Measurements from ENCODE around the gene DROSHA.
"Not testable (repeated sequence)": the region's sequence is repeated elsewhere in the genome, so short reads cannot be mapped to it uniquely, and the experiment has no call there.

DROSHA gene

GRCh38 chr5:31375999-31376720 lies 155.7 kb downstream of the DROSHA start:
- H3K27ac ChIP-seq, result no peak overlapping the region
- TF ChIP-seq, protein P1, sequence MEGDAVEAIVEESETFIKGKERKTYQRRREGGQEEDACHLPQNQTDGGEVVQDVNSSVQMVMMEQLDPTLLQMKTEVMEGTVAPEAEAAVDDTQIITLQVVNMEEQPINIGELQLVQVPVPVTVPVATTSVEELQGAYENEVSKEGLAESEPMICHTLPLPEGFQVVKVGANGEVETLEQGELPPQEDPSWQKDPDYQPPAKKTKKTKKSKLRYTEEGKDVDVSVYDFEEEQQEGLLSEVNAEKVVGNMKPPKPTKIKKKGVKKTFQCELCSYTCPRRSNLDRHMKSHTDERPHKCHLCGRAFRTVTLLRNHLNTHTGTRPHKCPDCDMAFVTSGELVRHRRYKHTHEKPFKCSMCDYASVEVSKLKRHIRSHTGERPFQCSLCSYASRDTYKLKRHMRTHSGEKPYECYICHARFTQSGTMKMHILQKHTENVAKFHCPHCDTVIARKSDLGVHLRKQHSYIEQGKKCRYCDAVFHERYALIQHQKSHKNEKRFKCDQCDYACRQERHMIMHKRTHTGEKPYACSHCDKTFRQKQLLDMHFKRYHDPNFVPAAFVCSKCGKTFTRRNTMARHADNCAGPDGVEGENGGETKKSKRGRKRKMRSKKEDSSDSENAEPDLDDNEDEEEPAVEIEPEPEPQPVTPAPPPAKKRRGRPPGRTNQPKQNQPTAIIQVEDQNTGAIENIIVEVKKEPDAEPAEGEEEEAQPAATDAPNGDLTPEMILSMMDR (conservative IDR thresholded peaks at IDR 0.05), result no peak
- TF ChIP-seq ZFX (IDR thresholded peaks at IDR 0.05), result no peak

GRCh38 chr5:31372124-31372523 lies 159.8 kb downstream of the DROSHA start:
- no peak overlapping the region for H3K27ac ChIP-seq
- TF ChIP-seq ZFX (IDR thresholded peaks at IDR 0.05), result no peak
- TF ChIP-seq, protein P1 (conservative IDR thresholded peaks at IDR 0.05), result no peak

DNA sequence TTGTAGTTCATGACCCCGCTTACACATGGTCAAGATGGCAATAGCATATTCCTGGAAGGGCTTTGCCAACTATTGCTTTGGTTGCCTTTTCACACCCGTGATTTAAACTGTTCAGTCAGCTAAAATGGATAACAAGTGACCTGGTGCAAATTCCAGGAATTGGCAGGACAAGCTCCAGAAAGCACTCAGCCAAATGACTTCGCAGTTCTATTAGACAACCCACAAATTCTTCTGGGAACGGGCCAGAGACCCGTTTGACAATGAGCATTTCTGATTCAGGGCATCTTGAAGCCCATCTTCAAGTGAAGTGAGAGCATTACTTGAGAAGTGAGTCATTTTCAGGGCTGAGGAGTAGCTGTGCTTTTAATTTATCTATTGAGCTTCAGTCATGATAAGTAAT lies 165.0 kb downstream of the DROSHA start:
- H3K27ac ChIP-seq, result no peak overlapping the region
- TF ChIP-seq ZFX (IDR thresholded peaks at IDR 0.05), result no peak
- TF ChIP-seq, protein P1 (conservative IDR thresholded peaks at IDR 0.05), result no peak

DNA sequence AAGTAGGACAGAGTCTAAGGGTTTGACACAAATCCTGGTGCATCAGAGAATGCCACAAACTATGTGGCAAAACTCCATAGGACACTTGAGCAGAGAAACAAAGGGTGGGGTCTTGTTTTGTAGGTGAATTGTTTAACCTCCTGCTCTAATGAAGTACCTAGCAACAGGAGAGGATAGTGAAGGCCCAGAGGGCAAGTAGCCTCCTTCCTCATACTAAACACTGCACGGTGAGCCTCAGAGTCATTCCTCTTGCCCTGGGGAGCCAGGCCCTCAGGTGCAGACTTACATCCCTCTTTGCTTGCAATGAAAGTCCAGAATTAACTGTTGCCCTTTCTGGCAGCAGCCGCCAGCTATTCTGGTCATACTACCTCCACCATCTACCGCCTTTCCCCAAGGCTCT lies 166.1 kb downstream of the DROSHA start:
- TF ChIP-seq, protein P1 (conservative IDR thresholded peaks at IDR 0.05), result no peak
- TF ChIP-seq ZFX (IDR thresholded peaks at IDR 0.05), result no peak

DNA sequence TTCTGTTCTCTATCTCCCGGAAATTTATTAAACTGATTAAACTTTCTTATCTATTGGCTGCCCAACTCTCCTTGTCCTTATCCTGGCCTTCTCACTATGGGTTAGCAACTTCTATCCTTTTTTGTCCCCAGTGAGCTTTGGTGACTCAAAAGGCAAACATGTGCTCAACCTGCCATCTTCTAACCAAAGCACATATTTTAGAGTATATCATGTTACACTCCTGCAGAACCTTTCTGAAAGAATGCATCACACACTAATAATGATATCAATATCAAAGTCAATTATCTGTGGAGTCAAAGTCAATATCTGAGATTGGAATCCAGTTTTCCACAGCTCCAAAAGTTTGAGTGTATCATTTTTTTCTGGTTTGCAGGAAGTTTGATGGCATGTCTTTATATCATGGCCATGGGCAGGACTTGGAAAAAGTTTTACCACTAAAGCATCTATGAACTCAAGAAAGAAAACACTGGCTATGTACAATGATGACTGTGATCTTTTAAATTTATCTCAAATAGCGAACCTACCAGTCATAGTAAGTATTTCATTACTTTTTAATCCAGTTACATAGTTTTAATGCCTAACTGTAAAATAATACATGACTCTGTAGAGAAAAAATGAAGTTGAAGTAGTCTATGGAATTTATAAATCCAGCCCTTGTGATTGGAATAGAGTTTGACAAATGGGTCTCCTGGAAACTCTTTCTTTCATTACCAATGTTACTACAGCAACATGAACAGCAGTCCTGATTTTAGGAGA lies 166.8 kb downstream of the DROSHA start:
- TF ChIP-seq, protein P1 (conservative IDR thresholded peaks at IDR 0.05), result no peak
- TF ChIP-seq ZFX (IDR thresholded peaks at IDR 0.05), result no peak
- H3K27ac ChIP-seq, result no peak overlapping the region

More for the DNA sequence above, 166.1 kb downstream of the DROSHA start:
- no peak overlapping the region for H3K27ac ChIP-seq

GRCh38 chr5:31362931-31363568 lies 168.8 kb downstream of the DROSHA start:
- TF ChIP-seq ZFX (IDR thresholded peaks at IDR 0.05), result no peak
- TF ChIP-seq, protein P1 (conservative IDR thresholded peaks at IDR 0.05), result no peak
- H3K27ac ChIP-seq, result no peak overlapping the region

- TF ChIP-seq ZFX (IDR thresholded peaks at IDR 0.05), result no peak
- TF ChIP-seq, protein P1 (conservative IDR thresholded peaks at IDR 0.05), result no peak
- no peak overlapping the region for H3K27ac ChIP-seq
Observed at GRCh38 chr5:31362529-31362900, 169.4 kb downstream of the DROSHA start.

- not testable (repeated sequence) for H3K27ac ChIP-seq
Observed at GRCh38 chr5:31361704-31362528, 170.0 kb downstream of the DROSHA start.

Data from C4-2B (cell line).